H1 (cell line): Measurements from ENCODE around the gene WDR37.

ENCODE experiments used
- CTCF ChIP-seq, 3 experiments: IDR thresholded peaks; 1 replicate in 2 of 3; 2 replicates in 1 of 3; pipeline versions ENCODE4 v1.5.1 to v1.6.1; 2011; ENCODE audit warnings: low read length in 3 of 3, mild to moderate bottlenecking in 3 of 3, inconsistent platforms in 2 of 3, low read depth in 1 of 3, moderate library complexity in 1 of 3; ENCODE audit not compliant: insufficient read depth in 1 of 3; ENCODE audit errors: control extremely low read depth in 1 of 3
- MAFK ChIP-seq: IDR thresholded peaks from 2 replicates; pipeline ENCODE4 v1.6.1; 2012; ENCODE audit warnings: low read depth, mild to moderate bottlenecking, improper control_type of control experiment, low read length

GRCh38 chr10:1166828-1167275 is 110.7 kb downstream of the WDR37 start:
- TF ChIP-seq MAFK = no peak
- TF ChIP-seq CTCF (IDR thresholded peaks at IDR 0.05; ENCODE audit: control extremely low read depth in 1 of 3, insufficient read depth in 1 of 3, low read depth in 1 of 3, low read length in 3 of 3) = no peak
